GM18858 (cell line): Measurements from ENCODE around the gene RFTN1.

Experiments used
- ATAC-seq: cut with Tn5 transposase; IDR thresholded peaks from one replicate; pipeline ENCODE4 v1.9.1; 2021; ENCODE audit not compliant: unreplicated experiment

Gene RFTN1

GRCh38 chr3:16513141-16514020, at the start of gene RFTN1:
RFTN1 (minus strand) TSS chr3:16513699; CDS start chr3:16493869, 19,830 bp downstream.
- no peak for ATAC-seq

GRCh38 chr3:16559653-16560365, 46.3 kb upstream of the RFTN1 start:
- no peak for ATAC-seq

- ATAC-seq: no peak
Observed at GRCh38 chr3:16554126-16554525, 40.6 kb upstream of the RFTN1 start.

- no peak for ATAC-seq
Observed at GRCh38 chr3:16552757-16553156, 39.3 kb upstream of the RFTN1 start.

GRCh38 chr3:16551342-16551976, 38.0 kb upstream of the RFTN1 start:
- ATAC-seq: no peak

- no peak for ATAC-seq
Observed at GRCh38 chr3:16550676-16551341, 37.3 kb upstream of the RFTN1 start.

- ATAC-seq: no peak
Observed at GRCh38 chr3:16550305-16550675, 36.8 kb upstream of the RFTN1 start.

- no peak for ATAC-seq
Observed at GRCh38 chr3:16548721-16549120, 35.2 kb upstream of the RFTN1 start.

GRCh38 chr3:16547561-16548357, 34.3 kb upstream of the RFTN1 start:
- ATAC-seq: no peak

GRCh38 chr3:16546186-16547010, 32.9 kb upstream of the RFTN1 start:
- no peak for ATAC-seq

GRCh38 chr3:16545413-16546185, 32.1 kb upstream of the RFTN1 start:
- no peak for ATAC-seq

GRCh38 chr3:16543242-16543864, 29.9 kb upstream of the RFTN1 start:
- ATAC-seq: no peak

- ATAC-seq: no peak
Observed at GRCh38 chr3:16538507-16538906, 25.0 kb upstream of the RFTN1 start.

- no peak for ATAC-seq
Observed at GRCh38 chr3:16536996-16537395, 23.5 kb upstream of the RFTN1 start.

GRCh38 chr3:16536344-16536663, 22.8 kb upstream of the RFTN1 start:
- no peak for ATAC-seq

GRCh38 chr3:16534640-16535262, 21.3 kb upstream of the RFTN1 start:
- no peak for ATAC-seq

- ATAC-seq: no peak
Observed at GRCh38 chr3:16533928-16534574, 20.6 kb upstream of the RFTN1 start.

- ATAC-seq: no peak
Observed at GRCh38 chr3:16529264-16529663, 15.8 kb upstream of the RFTN1 start.
